Renal cortex interstitium (tissue), 11 donors: Measurements from ENCODE around the gene RBM34. TPM values are rescaled to one million over a fixed set of nuclear protein-coding genes. Genes with fewer than 3 reads are reported as not detected.
A peak's percentile ranks its signal among the peaks of the same experiment; 100 is the strongest.
"Not testable (repeated sequence)": the region's sequence is repeated elsewhere in the genome, so short reads cannot be mapped to it uniquely, and the experiment has no call there.

Experiments
- DNase-seq, 11 donors: peaks; one replicate each; pipeline ENCODE4 v3.0.0-alpha.2; 2013; ENCODE audit warnings: low read depth in 9 of 11, low spot score in 4 of 11; ENCODE audit errors: extremely low read depth in 1 of 11
- polyA plus RNA-seq, 3 donors: library from polyadenylated mRNA; unstranded; fragments of 120-200 nt; gene quantifications; one replicate each; pipeline ENCODE4 v1.2.1, GENCODE V29; 2013; ENCODE audit not compliant: insufficient read length in 3 of 3

The RBM34 gene
- polyA plus RNA-seq, 3 donors: 69.7 to 86.9 (median 76.8) TPM

DNA sequence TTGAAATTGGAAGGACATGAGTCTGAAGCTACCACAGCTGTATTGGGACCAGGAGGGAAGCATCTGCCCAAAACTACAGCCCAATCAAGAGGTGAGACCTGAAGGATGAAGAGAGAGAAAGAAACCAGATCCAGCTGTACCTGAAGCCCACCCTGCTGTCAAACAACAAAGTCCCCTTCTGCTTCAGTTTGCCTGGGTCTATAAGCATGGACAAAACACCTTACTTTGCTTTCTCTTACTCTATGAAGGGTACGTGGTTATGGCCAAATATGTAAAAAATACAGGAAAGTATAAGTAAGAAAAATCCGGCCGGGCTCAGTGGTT, 58.8 kb downstream of the RBM34 start:
- DNase-seq: no peak

DNA sequence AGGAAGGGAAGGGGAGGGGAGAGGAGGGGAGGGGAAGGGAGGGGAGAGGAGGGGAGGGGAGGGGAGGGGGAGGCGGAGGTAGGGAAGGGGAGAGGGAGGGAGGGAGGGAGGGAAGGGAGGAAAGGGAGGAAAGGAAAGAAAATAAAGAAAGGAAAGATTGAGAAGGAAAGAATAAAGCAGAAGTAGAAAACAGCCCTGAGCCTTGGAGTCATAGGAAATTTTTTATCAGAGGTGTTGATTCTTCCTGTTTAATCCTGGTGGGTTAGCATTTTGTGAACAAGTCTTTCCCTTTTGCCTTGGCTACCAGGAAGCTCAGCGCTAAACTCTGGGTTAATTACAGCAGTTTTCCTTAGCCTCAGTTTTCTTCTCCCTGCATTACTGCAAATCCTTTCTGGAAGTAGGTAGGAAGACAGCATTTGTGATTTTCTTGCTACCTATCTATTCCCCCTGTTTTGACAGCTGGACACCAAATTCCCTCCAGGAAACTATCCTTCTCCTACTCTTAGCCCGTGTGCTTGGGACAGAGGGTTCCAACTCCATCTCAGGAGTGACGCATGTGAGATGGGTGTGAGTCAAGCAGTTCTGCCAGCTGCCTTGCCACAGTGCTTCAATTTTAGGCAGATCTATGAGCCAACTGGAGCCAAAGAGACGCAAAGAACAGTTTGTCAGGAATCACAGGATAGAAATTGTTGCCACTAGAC, 59.3 kb downstream of the RBM34 start:
- DNase-seq: no peak

DNA sequence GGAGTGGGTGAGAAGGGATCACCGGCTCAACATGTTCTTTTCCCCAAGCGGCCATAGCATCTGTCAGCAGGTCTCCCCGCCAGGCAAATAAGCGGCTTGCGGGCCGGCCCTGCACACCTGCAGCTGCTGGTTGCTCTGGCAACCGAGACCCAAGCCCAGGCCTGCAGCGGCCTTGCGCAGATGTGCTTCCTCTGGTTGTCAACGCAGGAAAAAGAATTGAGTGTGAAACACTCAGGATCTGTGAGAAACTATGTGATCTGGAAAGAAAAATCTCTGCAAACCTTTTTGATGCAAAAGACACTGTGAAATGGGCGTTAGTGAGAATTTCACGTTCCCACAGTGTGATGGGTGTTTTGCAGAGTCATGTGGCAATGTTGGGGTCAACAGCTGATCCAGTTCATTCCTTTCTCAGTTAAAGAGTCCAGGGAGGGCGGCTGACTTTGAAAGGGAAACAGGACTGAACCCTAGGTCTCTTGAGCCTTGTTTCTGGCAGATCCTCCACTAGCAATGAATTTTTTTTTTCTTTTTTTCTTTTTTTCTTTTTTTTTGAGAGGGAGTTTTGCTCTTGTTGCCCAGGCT, 60.8 kb downstream of the RBM34 start:
- no peak for DNase-seq

- no peak for DNase-seq
These were observed 62.1 kb downstream of the RBM34 start for GRCh38 chr1:235098991-235099390.

GRCh38 chr1:235098547-235098946, 62.5 kb downstream of the RBM34 start:
- no peak for DNase-seq

- not testable (repeated sequence) for DNase-seq
These were observed 63.5 kb downstream of the RBM34 start for GRCh38 chr1:235097501-235097900.

- DNase-seq: no peak
These were observed 65.0 kb downstream of the RBM34 start for GRCh38 chr1:235095938-235096562.

DNA sequence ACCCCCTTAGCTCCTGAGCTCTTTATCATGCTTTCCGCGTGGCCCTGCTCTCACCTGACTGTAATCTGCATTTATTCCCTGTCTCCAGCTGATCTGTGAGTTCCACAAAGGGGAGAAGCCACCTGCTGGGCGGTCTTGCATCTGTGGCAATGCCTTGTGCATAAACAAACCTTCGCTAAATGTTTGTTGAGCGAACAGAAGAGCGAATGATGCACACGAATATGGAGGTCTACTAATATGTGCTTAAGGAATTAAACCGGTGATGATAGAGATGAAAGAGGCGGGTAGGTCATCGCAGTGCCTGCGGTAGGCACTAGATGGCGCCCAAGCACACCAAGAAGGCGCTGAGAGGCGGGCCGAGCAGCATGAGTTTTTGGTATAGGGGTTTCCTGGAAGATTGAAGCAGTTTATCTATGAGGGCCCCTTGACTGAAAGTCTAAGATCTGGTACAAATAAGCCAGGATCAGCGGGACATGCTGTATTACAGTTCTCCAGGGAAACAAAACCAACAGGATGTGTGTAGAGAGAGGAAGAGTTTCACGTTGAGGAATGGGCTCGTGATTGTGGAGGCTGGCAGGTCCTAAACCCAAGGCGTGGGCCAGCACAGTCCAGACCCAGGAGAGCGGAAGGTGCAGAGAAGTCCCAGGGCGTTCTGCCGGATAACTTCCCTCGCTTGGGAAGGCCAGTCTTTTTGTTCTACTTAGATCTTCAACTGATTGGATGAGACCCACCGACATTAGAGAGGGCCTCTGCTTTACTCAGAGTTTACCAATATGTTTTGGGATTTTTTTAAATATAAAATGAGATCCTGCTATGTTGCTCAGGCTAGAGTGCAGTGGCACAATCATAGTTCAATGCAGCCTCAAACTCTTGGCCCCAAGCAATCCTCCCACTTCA, 67.1 kb downstream of the RBM34 start:
- DNase-seq: no peak

GRCh38 chr1:235093013-235093695, 67.9 kb downstream of the RBM34 start:
- peak in 1 of 11 donors; percentile 81 for DNase-seq

DNA sequence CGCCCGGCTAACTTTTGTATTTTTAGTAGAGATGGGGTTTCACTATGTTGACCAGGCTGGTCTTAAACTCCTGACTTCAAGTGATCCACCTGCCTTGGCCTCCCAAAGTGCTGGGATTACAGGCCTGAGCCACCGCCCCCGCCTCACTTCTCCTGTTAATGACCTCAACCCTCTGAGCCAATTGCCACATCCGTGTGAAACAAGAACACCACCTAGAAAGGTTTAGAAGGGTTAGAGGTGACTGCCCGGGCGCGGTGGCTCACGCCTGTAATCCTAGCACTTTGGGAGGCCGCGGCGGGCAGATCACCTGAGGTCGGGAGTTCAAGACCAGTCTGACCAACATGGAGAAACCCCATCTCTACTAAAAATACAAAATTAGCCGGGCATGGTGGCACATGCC, 68.6 kb downstream of the RBM34 start:
- DNase-seq: not testable (repeated sequence)

DNA sequence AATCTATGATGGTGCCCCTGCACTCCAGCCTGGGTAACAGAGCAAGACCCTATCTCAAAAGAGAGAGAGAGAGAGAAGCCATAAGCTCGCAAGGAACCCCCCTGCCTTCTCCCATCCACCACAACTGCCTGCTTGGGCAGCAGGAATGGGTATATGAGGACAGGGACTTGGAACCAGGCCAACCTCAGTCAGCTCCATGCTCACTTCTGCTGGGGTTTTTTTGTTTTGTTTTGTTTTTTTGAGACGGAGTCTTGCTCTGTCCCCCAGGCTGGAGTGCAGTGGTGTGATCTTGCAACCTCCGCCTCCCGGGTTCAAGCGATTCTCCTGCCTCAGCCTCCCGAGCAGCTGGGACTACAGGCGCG, 69.0 kb downstream of the RBM34 start:
- DNase-seq: not testable (repeated sequence)

DNA sequence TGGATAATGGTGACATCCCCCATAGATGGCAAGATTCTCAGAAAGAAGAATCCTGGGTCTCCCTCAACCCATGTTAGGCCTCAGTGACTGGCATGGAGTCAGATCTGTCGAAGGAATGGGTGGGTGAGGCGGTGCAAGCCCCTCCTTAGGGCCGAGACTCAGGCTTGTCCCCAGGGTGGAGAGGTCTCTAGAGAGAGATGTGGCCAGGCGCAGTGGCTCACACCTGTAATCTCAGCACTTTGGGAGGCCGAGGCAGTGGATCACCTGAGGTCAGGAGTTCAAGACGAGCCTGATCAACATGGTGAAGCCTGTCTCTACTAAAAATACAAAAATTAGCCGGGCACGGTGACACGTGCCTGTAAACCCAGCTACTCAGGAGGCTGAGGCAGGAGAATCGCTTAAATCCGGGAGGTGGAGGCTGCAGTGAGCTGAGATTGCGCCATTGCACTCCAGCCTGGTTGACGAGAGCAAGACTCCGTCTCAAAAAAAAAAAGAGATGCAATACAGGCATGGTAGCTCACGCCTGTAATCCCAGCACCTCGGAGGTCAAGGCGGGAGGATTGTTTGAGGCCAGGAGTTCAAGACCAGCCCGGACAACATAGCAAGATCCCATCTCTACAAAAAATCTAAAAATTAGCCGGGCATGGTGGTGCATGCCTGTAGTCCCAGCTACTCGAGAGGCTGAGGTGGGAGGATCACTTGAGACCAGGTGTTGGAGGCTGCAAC, 69.6 kb downstream of the RBM34 start:
- not testable (repeated sequence) for DNase-seq

GRCh38 chr1:235090406-235091069, 70.5 kb downstream of the RBM34 start:
- DNase-seq: no peak

- no peak for DNase-seq
These were observed 72.1 kb downstream of the RBM34 start for GRCh38 chr1:235088907-235089306.

DNA sequence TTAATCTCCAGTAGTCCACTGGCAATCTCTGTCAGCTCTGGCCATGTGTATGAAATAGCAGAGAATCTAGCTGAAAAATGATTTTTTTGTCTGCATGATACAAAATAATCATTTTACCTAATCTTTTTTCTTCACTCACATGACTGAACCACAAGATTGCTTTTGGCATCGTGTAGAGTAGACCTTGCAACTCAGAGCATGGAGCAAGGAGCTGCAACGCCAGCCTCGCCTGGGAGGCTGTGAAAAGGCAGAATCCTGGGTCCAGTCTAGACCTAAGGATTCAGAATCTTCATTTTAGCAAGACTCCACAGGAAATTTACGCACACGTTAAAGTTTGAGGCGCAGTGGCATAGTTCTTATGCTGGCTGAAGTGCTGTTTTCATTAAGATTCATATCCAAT, 72.6 kb downstream of the RBM34 start:
- DNase-seq: no peak

GRCh38 chr1:235087906-235088305, 73.1 kb downstream of the RBM34 start:
- no peak for DNase-seq

GRCh38 chr1:235085411-235086117, 75.5 kb downstream of the RBM34 start:
- not testable (repeated sequence) for DNase-seq
